ENCODE data around the gene KCNQ1.

The KCNQ1 gene

GRCh38 chr11:2779499-2779980, 334.7 kb downstream of the KCNQ1 start (continued):
- TF ChIP-seq SNAI2 (CRISPR knock-in tag; IDR thresholded peaks at IDR 0.05) (no peak), GLIS3 (CRISPR knock-in tag; IDR thresholded peaks at IDR 0.05) (no peak), ISL1 (CRISPR knock-in tag; IDR thresholded peaks at IDR 0.05) (no peak), ARNTL (CRISPR knock-in tag; IDR thresholded peaks at IDR 0.05; ENCODE audit: borderline replicate concordance, low read depth) (no peak), PPARA (CRISPR knock-in tag; IDR thresholded peaks at IDR 0.05; ENCODE audit: borderline replicate concordance) (no peak), ESRRG (CRISPR knock-in tag; IDR thresholded peaks at IDR 0.05) (no peak), ZFP30 (CRISPR knock-in tag; IDR thresholded peaks at IDR 0.05) (no peak)
- TF ChIP-seq, protein P1, sequence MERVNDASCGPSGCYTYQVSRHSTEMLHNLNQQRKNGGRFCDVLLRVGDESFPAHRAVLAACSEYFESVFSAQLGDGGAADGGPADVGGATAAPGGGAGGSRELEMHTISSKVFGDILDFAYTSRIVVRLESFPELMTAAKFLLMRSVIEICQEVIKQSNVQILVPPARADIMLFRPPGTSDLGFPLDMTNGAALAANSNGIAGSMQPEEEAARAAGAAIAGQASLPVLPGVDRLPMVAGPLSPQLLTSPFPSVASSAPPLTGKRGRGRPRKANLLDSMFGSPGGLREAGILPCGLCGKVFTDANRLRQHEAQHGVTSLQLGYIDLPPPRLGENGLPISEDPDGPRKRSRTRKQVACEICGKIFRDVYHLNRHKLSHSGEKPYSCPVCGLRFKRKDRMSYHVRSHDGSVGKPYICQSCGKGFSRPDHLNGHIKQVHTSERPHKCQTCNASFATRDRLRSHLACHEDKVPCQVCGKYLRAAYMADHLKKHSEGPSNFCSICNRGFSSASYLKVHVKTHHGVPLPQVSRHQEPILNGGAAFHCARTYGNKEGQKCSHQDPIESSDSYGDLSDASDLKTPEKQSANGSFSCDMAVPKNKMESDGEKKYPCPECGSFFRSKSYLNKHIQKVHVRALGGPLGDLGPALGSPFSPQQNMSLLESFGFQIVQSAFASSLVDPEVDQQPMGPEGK (CRISPR knock-in tag; IDR thresholded peaks at IDR 0.05; ENCODE audit: borderline replicate concordance), result no peak
- TF ChIP-seq, protein P2, sequence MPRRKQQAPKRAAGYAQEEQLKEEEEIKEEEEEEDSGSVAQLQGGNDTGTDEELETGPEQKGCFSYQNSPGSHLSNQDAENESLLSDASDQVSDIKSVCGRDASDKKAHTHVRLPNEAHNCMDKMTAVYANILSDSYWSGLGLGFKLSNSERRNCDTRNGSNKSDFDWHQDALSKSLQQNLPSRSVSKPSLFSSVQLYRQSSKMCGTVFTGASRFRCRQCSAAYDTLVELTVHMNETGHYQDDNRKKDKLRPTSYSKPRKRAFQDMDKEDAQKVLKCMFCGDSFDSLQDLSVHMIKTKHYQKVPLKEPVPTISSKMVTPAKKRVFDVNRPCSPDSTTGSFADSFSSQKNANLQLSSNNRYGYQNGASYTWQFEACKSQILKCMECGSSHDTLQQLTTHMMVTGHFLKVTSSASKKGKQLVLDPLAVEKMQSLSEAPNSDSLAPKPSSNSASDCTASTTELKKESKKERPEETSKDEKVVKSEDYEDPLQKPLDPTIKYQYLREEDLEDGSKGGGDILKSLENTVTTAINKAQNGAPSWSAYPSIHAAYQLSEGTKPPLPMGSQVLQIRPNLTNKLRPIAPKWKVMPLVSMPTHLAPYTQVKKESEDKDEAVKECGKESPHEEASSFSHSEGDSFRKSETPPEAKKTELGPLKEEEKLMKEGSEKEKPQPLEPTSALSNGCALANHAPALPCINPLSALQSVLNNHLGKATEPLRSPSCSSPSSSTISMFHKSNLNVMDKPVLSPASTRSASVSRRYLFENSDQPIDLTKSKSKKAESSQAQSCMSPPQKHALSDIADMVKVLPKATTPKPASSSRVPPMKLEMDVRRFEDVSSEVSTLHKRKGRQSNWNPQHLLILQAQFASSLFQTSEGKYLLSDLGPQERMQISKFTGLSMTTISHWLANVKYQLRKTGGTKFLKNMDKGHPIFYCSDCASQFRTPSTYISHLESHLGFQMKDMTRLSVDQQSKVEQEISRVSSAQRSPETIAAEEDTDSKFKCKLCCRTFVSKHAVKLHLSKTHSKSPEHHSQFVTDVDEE (CRISPR knock-in tag; IDR thresholded peaks at IDR 0.05), result no peak

- ATAC-seq, result no peak
- no peak for TF ChIP-seq CSDC2 (CRISPR knock-in tag; IDR thresholded peaks at IDR 0.05)
Observed at GRCh38 chr11:2779981-2780849, 335.4 kb downstream of the KCNQ1 start.

DNA sequence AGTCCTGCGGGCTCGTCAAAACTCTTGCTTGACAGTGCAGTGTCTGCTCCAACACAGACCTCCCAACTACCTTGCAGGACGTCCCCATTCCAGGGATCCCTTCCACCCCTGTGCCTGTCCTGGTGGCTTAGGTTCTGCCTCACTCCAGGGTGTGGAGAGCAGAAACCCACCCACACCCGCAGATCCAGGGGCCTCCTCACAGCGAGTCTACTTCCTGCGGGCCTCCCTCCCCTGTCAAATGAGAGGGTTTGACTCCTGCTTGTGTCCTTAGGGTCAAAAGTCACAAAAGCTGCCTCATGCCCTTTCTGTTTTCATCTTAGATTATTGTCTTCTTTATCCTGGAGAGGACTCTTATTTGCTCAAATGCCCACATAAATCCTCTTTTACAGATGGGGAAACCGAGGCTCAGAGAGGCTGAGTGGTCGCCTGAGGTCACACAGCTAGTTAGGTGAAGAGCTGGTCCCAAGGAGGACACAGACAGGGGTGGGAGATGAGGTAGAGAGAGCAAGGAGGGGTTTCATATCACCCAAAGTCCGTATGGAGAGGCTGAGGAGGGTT, 336.1 kb downstream of the KCNQ1 start:
- no peak for TF ChIP-seq ZFP30 (CRISPR knock-in tag; IDR thresholded peaks at IDR 0.05)
- no peak for TF ChIP-seq ZNF8 (CRISPR knock-in tag; IDR thresholded peaks at IDR 0.05)
- TF ChIP-seq SNAI2 (CRISPR knock-in tag; IDR thresholded peaks at IDR 0.05), result no peak
- TF ChIP-seq ISL1 (CRISPR knock-in tag; IDR thresholded peaks at IDR 0.05), result no peak
- no peak for TF ChIP-seq ZNF565 (CRISPR knock-in tag; conservative IDR thresholded peaks at IDR 0.05; ENCODE audit: low read depth)
- TF ChIP-seq, protein P3, sequence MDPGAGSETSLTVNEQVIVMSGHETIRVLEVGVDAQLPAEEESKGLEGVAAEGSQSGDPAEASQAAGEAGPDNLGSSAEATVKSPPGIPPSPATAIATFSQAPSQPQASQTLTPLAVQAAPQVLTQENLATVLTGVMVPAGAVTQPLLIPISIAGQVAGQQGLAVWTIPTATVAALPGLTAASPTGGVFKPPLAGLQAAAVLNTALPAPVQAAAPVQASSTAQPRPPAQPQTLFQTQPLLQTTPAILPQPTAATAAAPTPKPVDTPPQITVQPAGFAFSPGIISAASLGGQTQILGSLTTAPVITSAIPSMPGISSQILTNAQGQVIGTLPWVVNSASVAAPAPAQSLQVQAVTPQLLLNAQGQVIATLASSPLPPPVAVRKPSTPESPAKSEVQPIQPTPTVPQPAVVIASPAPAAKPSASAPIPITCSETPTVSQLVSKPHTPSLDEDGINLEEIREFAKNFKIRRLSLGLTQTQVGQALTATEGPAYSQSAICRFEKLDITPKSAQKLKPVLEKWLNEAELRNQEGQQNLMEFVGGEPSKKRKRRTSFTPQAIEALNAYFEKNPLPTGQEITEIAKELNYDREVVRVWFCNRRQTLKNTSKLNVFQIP (CRISPR knock-in tag; IDR thresholded peaks at IDR 0.05; ENCODE audit: borderline replicate concordance, low read depth), result no peak
- TF ChIP-seq, protein P4, sequence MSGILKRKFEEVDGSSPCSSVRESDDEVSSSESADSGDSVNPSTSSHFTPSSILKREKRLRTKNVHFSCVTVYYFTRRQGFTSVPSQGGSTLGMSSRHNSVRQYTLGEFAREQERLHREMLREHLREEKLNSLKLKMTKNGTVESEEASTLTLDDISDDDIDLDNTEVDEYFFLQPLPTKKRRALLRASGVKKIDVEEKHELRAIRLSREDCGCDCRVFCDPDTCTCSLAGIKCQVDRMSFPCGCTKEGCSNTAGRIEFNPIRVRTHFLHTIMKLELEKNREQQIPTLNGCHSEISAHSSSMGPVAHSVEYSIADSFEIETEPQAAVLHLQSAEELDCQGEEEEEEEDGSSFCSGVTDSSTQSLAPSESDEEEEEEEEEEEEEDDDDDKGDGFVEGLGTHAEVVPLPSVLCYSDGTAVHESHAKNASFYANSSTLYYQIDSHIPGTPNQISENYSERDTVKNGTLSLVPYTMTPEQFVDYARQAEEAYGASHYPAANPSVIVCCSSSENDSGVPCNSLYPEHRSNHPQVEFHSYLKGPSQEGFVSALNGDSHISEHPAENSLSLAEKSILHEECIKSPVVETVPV (CRISPR knock-in tag; IDR thresholded peaks at IDR 0.05), result no peak
- TF ChIP-seq, protein P2 (CRISPR knock-in tag; IDR thresholded peaks at IDR 0.05), result no peak
- no peak for TF ChIP-seq RARB (CRISPR knock-in tag; IDR thresholded peaks at IDR 0.05)
- no peak for TF ChIP-seq ZNF70 (CRISPR knock-in tag; IDR thresholded peaks at IDR 0.05)
- no peak for TF ChIP-seq GLIS3 (CRISPR knock-in tag; IDR thresholded peaks at IDR 0.05)
- TF ChIP-seq CSDC2 (CRISPR knock-in tag; IDR thresholded peaks at IDR 0.05), result no peak
- no peak for TF ChIP-seq ESRRG (CRISPR knock-in tag; IDR thresholded peaks at IDR 0.05)
- no peak for TF ChIP-seq PPARA (CRISPR knock-in tag; IDR thresholded peaks at IDR 0.05; ENCODE audit: borderline replicate concordance)
- no peak for TF ChIP-seq TOX (CRISPR knock-in tag; IDR thresholded peaks at IDR 0.05; ENCODE audit: borderline replicate concordance)
- TF ChIP-seq, protein P1 (CRISPR knock-in tag; IDR thresholded peaks at IDR 0.05; ENCODE audit: borderline replicate concordance), result no peak
- no peak for ATAC-seq

Data from SK-N-SH treated with all-trans-retinoic acid at 6 μM for 48 hours (cell line).